Stimulated activated CD4-positive, alpha-beta T cell treated with anti-CD3 and anti-CD28 coated beads, Interleukin-12 subunit alpha, Interleukin-12 subunit beta, amount 100 ng/mL, for 24 hours (primary cell): Measurements from ENCODE around the gene RNF6.
A peak's percentile ranks its signal among the peaks of the same experiment; 100 is the strongest.
"Not testable (repeated sequence)": the region's sequence is repeated elsewhere in the genome, so short reads cannot be mapped to it uniquely, and the experiment has no call there.

ENCODE experiments used
- DNase-seq, 2 experiments: peaks; one replicate each; pipeline ENCODE4 v3.0.0-alpha.2; 2020; ENCODE audit warnings: low read depth in 2 of 2

Gene RNF6

GRCh38 chr13:26221721-26222519, at the start of gene RNF6:
TSS of gene RNF6 (minus strand) at chr13:26222314. CDS start at chr13:26219649, 2,665 bp downstream.
- peak; percentile 70 to 74 for DNase-seq

GRCh38 chr13:26270707-26271106, 48.6 kb upstream of the RNF6 start:
- no peak for DNase-seq

- no peak for DNase-seq
Observed at GRCh38 chr13:26266311-26266710, 44.2 kb upstream of the RNF6 start.

GRCh38 chr13:26262156-26262555, 40.0 kb upstream of the RNF6 start:
- DNase-seq, result no peak

- no peak for DNase-seq
Observed at GRCh38 chr13:26259634-26260033, 37.5 kb upstream of the RNF6 start.

- no peak for DNase-seq
Observed at GRCh38 chr13:26257049-26257448, 34.9 kb upstream of the RNF6 start.

- DNase-seq, result no peak
Observed at GRCh38 chr13:26255691-26256277, 33.7 kb upstream of the RNF6 start.

GRCh38 chr13:26255115-26255514, 33.0 kb upstream of the RNF6 start:
- no peak for DNase-seq

- peak in 1 of 2 experiments; percentile 31 for DNase-seq
Observed at GRCh38 chr13:26254583-26255111, 32.5 kb upstream of the RNF6 start.

GRCh38 chr13:26253787-26254582, 31.9 kb upstream of the RNF6 start, which contains the start of gene CDK8:
TSS of gene CDK8 (plus strand) at chr13:26254129. CDS start at chr13:26254642, 513 bp downstream.
- peak; percentile 76 to 81 for DNase-seq

GRCh38 chr13:26253262-26253786, 31.2 kb upstream of the RNF6 start:
- DNase-seq, result no peak

GRCh38 chr13:26252006-26252405, 29.9 kb upstream of the RNF6 start:
- DNase-seq, result not testable (repeated sequence)

- no peak for DNase-seq
Observed at GRCh38 chr13:26249551-26249950, 27.4 kb upstream of the RNF6 start.

GRCh38 chr13:26247608-26248007, 25.5 kb upstream of the RNF6 start:
- DNase-seq, result no peak

- DNase-seq, result no peak
Observed at GRCh38 chr13:26247011-26247410, 24.9 kb upstream of the RNF6 start.

- no peak for DNase-seq
Observed at GRCh38 chr13:26246154-26246553, 24.0 kb upstream of the RNF6 start.

- no peak for DNase-seq
Observed at GRCh38 chr13:26236296-26236695, 14.2 kb upstream of the RNF6 start.

GRCh38 chr13:26230703-26231102, 8.6 kb upstream of the RNF6 start:
- DNase-seq, result no peak

GRCh38 chr13:26229080-26229615, 7.0 kb upstream of the RNF6 start:
- no peak for DNase-seq

GRCh38 chr13:26228096-26228495, 6.0 kb upstream of the RNF6 start:
- DNase-seq, result no peak

GRCh38 chr13:26227166-26227971, 5.3 kb upstream of the RNF6 start:
- no peak for DNase-seq
